H1 (cell line): ENCODE measurements around the gene PBXIP1. TPM values are rescaled to one million over a fixed set of nuclear protein-coding genes. Genes with fewer than 3 reads are reported as not detected.

Experiments
- CTCF ChIA-PET: fragments of 300-600 bp; sonication (Branson Sonifier 250); formaldehyde crosslinking; loops from one replicate; lab custom pipeline; 2021; ENCODE audit not compliant: partially characterized antibody; lab: Charles Lee
- POLR2A ChIA-PET: fragments of 300-600 bp; sonication (Branson Sonifier 250); formaldehyde crosslinking; loops from one replicate; lab custom pipeline; 2021; ENCODE audit warnings: inconsistent platforms; ENCODE audit not compliant: partially characterized antibody; lab: Charles Lee
- DNase-seq, 2 experiments: peaks; one replicate each; pipeline versions ENCODE4 v3.0.0 to v3.0.0-alpha.2; 2010 to 2022; ENCODE audit warnings: low spot score in 2 of 2, low read depth in 1 of 2, mixed read lengths in 1 of 2
- FAIRE-seq: peaks from 2 replicates; lab custom pipeline; 2011; peaks lifted over from hg19 to GRCh38; lab: Jason Lieb, UNC
- H2AFZ ChIP-seq: 2 replicates; pipeline ENCODE4 v1.8.1; 2012; ENCODE audit warnings: low read length, inconsistent platforms
- H2AK5ac ChIP-seq: 2 replicates; pipeline ENCODE4 v1.6.1; 2013; ENCODE audit warnings: low read depth, low read length
- H2BK120ac ChIP-seq: replicated peaks from 2 replicates; pipeline ENCODE3; 2013; ENCODE audit warnings: low read depth, low read length, inconsistent platforms
- H2BK12ac ChIP-seq: 2 replicates; pipeline ENCODE4 v1.6.1; 2013; ENCODE audit warnings: low read depth, low read length
- H2BK15ac ChIP-seq: 2 replicates; pipeline ENCODE4 v1.6.1; 2013; ENCODE audit warnings: low read length
- H2BK20ac ChIP-seq: 2 replicates; pipeline ENCODE4 v1.6.1; 2013; ENCODE audit warnings: low read length
- H2BK5ac ChIP-seq: 2 replicates; pipeline ENCODE4 v1.6.1; 2013; ENCODE audit warnings: low read depth, low read length
- H3K14ac ChIP-seq: 2 replicates; pipeline ENCODE4 v1.6.1; 2013; ENCODE audit warnings: inconsistent platforms; ENCODE audit not compliant: insufficient read length
- H3K18ac ChIP-seq: 2 replicates; pipeline ENCODE4 v1.6.1; 2013; ENCODE audit warnings: low read length; ENCODE audit errors: extremely low read depth
- H3K23ac ChIP-seq: 2 replicates; pipeline ENCODE4 v1.6.1; 2013; ENCODE audit warnings: inconsistent platforms; ENCODE audit not compliant: insufficient read length
- H3K23me2 ChIP-seq: 2 replicates; pipeline ENCODE4 v1.6.1; 2013; ENCODE audit warnings: low read depth, low read length
- H3K27ac ChIP-seq: 2 replicates; pipeline ENCODE4 v1.6.1; 2011; ENCODE audit warnings: low read depth, low read length, inconsistent platforms
- H3K27me3 ChIP-seq, 4 experiments: replicated peaks in 1 of 4; 1 replicate in 1 of 4; 2 replicates in 3 of 4; pipeline versions ENCODE4 v1.6.1 to v1.8.1; 2011 to 2013; ENCODE audit warnings: low read length in 3 of 4, mild to moderate bottlenecking in 3 of 4, inconsistent platforms in 2 of 4, mixed read lengths in 2 of 4, moderate library complexity in 1 of 4; ENCODE audit not compliant: control insufficient read depth in 3 of 4, insufficient read depth in 3 of 4; ENCODE audit errors: extremely low read depth in 1 of 4
- H3K36me3 ChIP-seq, 4 experiments: 2 replicates each; pipeline versions ENCODE4 v1.6.1 to v1.8.1; 2011 to 2013; ENCODE audit warnings: mild to moderate bottlenecking in 4 of 4, low read length in 3 of 4, moderate library complexity in 2 of 4, control low read depth in 1 of 4, inconsistent platforms in 1 of 4; ENCODE audit not compliant: insufficient read depth in 4 of 4, control insufficient read depth in 2 of 4
- H3K4ac ChIP-seq: replicated peaks from 2 replicates; pipeline ENCODE3; 2013; ENCODE audit warnings: low read length, low read depth, mixed read lengths, inconsistent platforms; ENCODE audit not compliant: insufficient read length
- H3K4me1 ChIP-seq, 4 experiments: replicated peaks in 1 of 4; 1 replicate in 1 of 4; 2 replicates in 3 of 4; pipeline versions ENCODE4 v1.6.1 to v1.8.1; 2011 to 2013; ENCODE audit warnings: low read length in 3 of 4, inconsistent platforms in 2 of 4, mixed read lengths in 1 of 4; ENCODE audit not compliant: insufficient read depth in 4 of 4, control insufficient read depth in 3 of 4
- H3K4me2 ChIP-seq, 2 experiments: 2 replicates each; pipeline versions ENCODE4 v1.6.1 to v1.8.1; 2011 to 2013; ENCODE audit warnings: low read depth in 2 of 2, low read length in 2 of 2, control low read depth in 1 of 2, inconsistent platforms in 1 of 2, mild to moderate bottlenecking in 1 of 2; ENCODE audit not compliant: insufficient read depth in 1 of 2
- H3K4me3 ChIP-seq, 4 experiments: fragments of 200-600, 300-600 bp in 1 of 4; sonication (generic), shearing (Covaris generic), sonication (Bioruptor Twin) in 1 of 4; 2 replicates each; pipeline versions ENCODE4 v1.5.1 to v1.8.1; 2011 to 2016; ENCODE audit warnings: low read length in 4 of 4, low read depth in 3 of 4, control low read depth in 2 of 4, inconsistent platforms in 2 of 4, mild to moderate bottlenecking in 2 of 4, mixed read lengths in 1 of 4, moderate library complexity in 1 of 4; ENCODE audit not compliant: insufficient read depth in 2 of 4; ENCODE audit errors: extremely low read depth in 1 of 4
- H3K56ac ChIP-seq: replicated peaks from 2 replicates; pipeline ENCODE3; 2013; ENCODE audit warnings: low read depth, mild to moderate bottlenecking, mixed read lengths, low read length, inconsistent platforms; ENCODE audit not compliant: insufficient read length
- H3K79me1 ChIP-seq: 2 replicates; pipeline ENCODE4 v1.6.1; 2013; ENCODE audit warnings: low read depth, low read length, control low read depth
- H3K79me2 ChIP-seq, 2 experiments: 2 replicates each; pipeline versions ENCODE4 v1.6.1 to v1.8.1; 2012 to 2013; ENCODE audit warnings: low read length in 2 of 2, mild to moderate bottlenecking in 2 of 2, inconsistent platforms in 1 of 2; ENCODE audit not compliant: insufficient read depth in 2 of 2, control insufficient read depth in 1 of 2
- H3K9ac ChIP-seq, 4 experiments: replicated peaks in 1 of 4; 1 replicate in 1 of 4; 2 replicates in 3 of 4; pipeline versions ENCODE4 v1.6.1 to v1.8.1; 2011 to 2013; ENCODE audit warnings: low read depth in 3 of 4, low read length in 3 of 4, control low read depth in 2 of 4, mild to moderate bottlenecking in 2 of 4, moderate library complexity in 2 of 4, inconsistent platforms in 1 of 4; ENCODE audit errors: extremely low read depth in 1 of 4
- H3K9me3 ChIP-seq, 2 experiments: 2 replicates each; pipeline versions ENCODE4 v1.6.1 to v1.8.1; 2012 to 2013; ENCODE audit warnings: mild to moderate bottlenecking in 2 of 2, moderate library complexity in 2 of 2, control low read depth in 1 of 2, inconsistent platforms in 1 of 2, low read depth in 1 of 2, low read length in 1 of 2, mixed read lengths in 1 of 2; ENCODE audit not compliant: insufficient read depth in 2 of 2
- H4K20me1 ChIP-seq, 2 experiments: replicated peaks in 1 of 2; 2 replicates each; pipeline versions ENCODE3 to v1.8.1; 2011 to 2013; ENCODE audit warnings: inconsistent platforms in 2 of 2, low read length in 2 of 2, mild to moderate bottlenecking in 1 of 2; ENCODE audit not compliant: insufficient read depth in 2 of 2, control insufficient read depth in 1 of 2
- H4K5ac ChIP-seq: 2 replicates; pipeline ENCODE4 v1.6.1; 2013; ENCODE audit warnings: low read length, low read depth, mixed read lengths, inconsistent platforms; ENCODE audit not compliant: insufficient read length
- H4K8ac ChIP-seq: 2 replicates; pipeline ENCODE4 v1.8.0; 2013; ENCODE audit warnings: mild to moderate bottlenecking, moderate library complexity, low read length, inconsistent platforms; ENCODE audit not compliant: insufficient read depth; ENCODE audit errors: extremely low read depth
- H4K91ac ChIP-seq: replicated peaks from 2 replicates; pipeline ENCODE3; 2013; ENCODE audit warnings: low read length, mixed read lengths, inconsistent platforms; ENCODE audit not compliant: insufficient read length
- BRCA1 ChIP-seq: IDR thresholded peaks from 2 replicates; pipeline ENCODE4 v1.6.1; 2012; ENCODE audit warnings: low read depth, low read length, improper control_type of control experiment
- KDM4A ChIP-seq: IDR thresholded peaks from one replicate; pipeline ENCODE4 v1.7.1; 2012; ENCODE audit warnings: low read depth, mild to moderate bottlenecking, moderate library complexity, low read length, inconsistent platforms; ENCODE audit not compliant: severe bottlenecking
- WGBS, 2 experiments: shearing (Covaris generic) in 1 of 2; methylation state at CpG; one replicate each; pipeline versions ENCODE4 v1.1.6 to v1.1.7; 2013 to 2015; ENCODE audit warnings: low lambda C conversion rate in 2 of 2, mixed read lengths in 2 of 2, inconsistent platforms in 1 of 2, low coverage in 1 of 2, missing lambda C conversion rate in 1 of 2; ENCODE audit not compliant: insufficient replicate concordance in 2 of 2, insufficient coverage in 1 of 2, insufficient read length in 1 of 2; ENCODE audit errors: extremely low coverage in 1 of 2, missing lambda C conversion rate in 1 of 2; 5-methylcytosine and 5-hydroxymethylcytosine counted together
- polyA plus RNA-seq, 7 experiments: library from polyadenylated mRNA; depleted of rRNA in 3 of 7; stranded (reverse) in 5 of 7; unstranded in 2 of 7; fragments of >200 nt in 5 of 7; fragments of 200-250 nt in 2 of 7; gene quantifications; 1 replicate in 5 of 7; 2 replicates in 1 of 7; 4 replicates in 1 of 7; pipeline versions ENCODE4 v1.2.1 to v1.2.3, GENCODE V29; 2011 to 2013; ENCODE audit warnings: missing spikeins in 2 of 7, mixed read lengths in 2 of 7
- total RNA-seq: library from RNA; stranded (reverse); fragmentation: NEBNext Ultra II Directional; extraction: Animal tissue kit (Norgen Biotek cat#: 25700); gene quantifications from 2 replicates; pipeline ENCODE4 v1.2.1, GENCODE V29; 2021

The PBXIP1 gene
- total and polyA plus RNA-seq, 2 of the 8 experiments (the other 6 are each of a cell fraction or from before 2014, with no cell fraction given), result 12.0 to 19.8 TPM

DNA sequence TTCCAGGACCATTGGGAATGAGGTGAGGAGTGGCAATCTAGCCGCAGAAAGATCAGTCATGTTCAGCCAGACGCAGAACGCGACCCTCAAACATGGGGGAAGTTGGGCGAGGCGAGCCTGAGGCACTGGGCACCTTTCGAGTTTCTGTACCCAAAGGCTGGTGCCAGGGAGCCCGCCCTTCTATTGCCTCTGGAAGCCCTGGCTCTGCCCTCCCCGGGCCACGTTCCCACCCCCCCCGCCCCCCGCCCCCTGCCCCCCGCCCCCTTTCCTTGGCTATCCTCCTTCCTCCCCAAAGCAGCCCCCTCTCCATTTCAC is 44.5 kb upstream of the PBXIP1 start:
- POLR2A ChIA-PET, result interaction anchor here (1.3 to 42.8 kb wide), 5 partner anchors 16 to 80 kb away, joined by 6 to 702 read pairs (median 8); partner anchors contain the start of genes ADAM15, CKS1B, FLAD1 and PBXIP1
- Histone ChIP-seq H3K4me3 (peak overlapping the region; percentile 55 to 77 (median 58)), H3K18ac (peak overlapping the region; percentile 99), H3K9ac (peak overlapping the region in 2 of 4 experiments; percentile 63; a peak in 4 of 7 replicates), H2AK5ac (peak overlapping the region; percentile 97), H2BK15ac (peak overlapping the region; percentile 88; the same call in 1 of the 2 replicates), H2BK20ac (peak overlapping the region; percentile 90; the same call in 1 of the 2 replicates), H3K4ac (peak overlapping the region; percentile 36), H3K27ac (peak overlapping the region; percentile 77; the same call in 1 of the 2 replicates), H4K8ac (no peak overlapping the region), H2BK5ac (peak overlapping the region; percentile 97), H4K91ac (peak overlapping the region; percentile 99), H3K4me1 (peaks cover 6 to 14% (median 11%) of the 10 kb centered on the region in 4 experiments), H4K5ac (peak overlapping the region; percentile 93), H3K56ac (peak overlapping the region; percentile 91), H4K20me1 (peaks cover 0 to 2% of the 10 kb centered on the region in 2 experiments), H3K23ac (no peak overlapping the region)
- DNase-seq (no peak), FAIRE-seq (no peak)
- TF ChIP-seq BRCA1 (no peak), KDM4A (no peak)
- TF ChIP-seq, all 59 proteins: peak for 0
- no peaks in the 10 kb centered on the region for H3K36me3 ChIP-seq
- no peaks in the 10 kb centered on the region for H3K79me1 ChIP-seq
- peak overlapping the region; percentile 96; the same call in 1 of the 2 replicates for H2BK12ac ChIP-seq
- no peaks in the 10 kb centered on the region for H3K9me3 ChIP-seq
- peak overlapping the region; percentile 93 for H2BK120ac ChIP-seq
- no peak overlapping the region for H2AFZ ChIP-seq
- CTCF ChIA-PET, result interaction anchor here (2.1 to 14.0 kb wide), 8 partner anchors 14 to 59 kb away, joined by 10 to 334 read pairs (median 112); partner anchors contain the start of genes CKS1B, EFNA4, FLAD1 and PBXIP1
- H3K23me2 ChIP-seq, result peaks cover 18% of the 10 kb centered on the region; the same call in 1 of the 2 replicates
- WGBS, 2 experiments, result 0% methylated on average over 7 of the region's 13 CpGs; no CpG with 5 or more reads in 1 of the 2 experiments
- H3K27me3 ChIP-seq, result no peaks in the 10 kb centered on the region
- no peak overlapping the region for H3K14ac ChIP-seq
- H3K79me2 ChIP-seq, result peaks cover 0 to 23% of the 10 kb centered on the region in 2 experiments; a peak in 2 of 4 replicates
- peak overlapping the region; percentile 79 to 91 for H3K4me2 ChIP-seq
